AG04449 (cell line): ENCODE results near the gene ACHE.

Experiments used
- CTCF ChIA-PET: fragments of 350-600 bp; formaldehyde crosslinking; extraction: SDS; loops from one replicate; lab custom pipeline; 2021; ENCODE audit warnings: antibody characterized with exemption; lab: Yijun Ruan, JAX
- POLR2A ChIA-PET: fragments of 400-600, 350-600 bp; formaldehyde crosslinking; extraction: SDS; loops from one replicate; lab custom pipeline; 2020; ENCODE audit warnings: antibody characterized with exemption, inconsistent platforms; lab: Yijun Ruan, JAX
- DNase-seq: peaks from one replicate; pipeline ENCODE4 v3.0.0-alpha.2; 2010; ENCODE audit warnings: low read depth, low spot score
- H3K4me3 ChIP-seq: 2 replicates; pipeline ENCODE4 v1.5.1; 2011; ENCODE audit warnings: low read depth, mild to moderate bottlenecking, control low read depth, low read length
- TF ChIP-seq, protein P1 (sequence below): IDR thresholded peaks from one replicate; pipeline ENCODE4 v1.5.1; 2011; ENCODE audit warnings: mild to moderate bottlenecking, moderate library complexity, low read length, control low read depth, inconsistent platforms; ENCODE audit not compliant: insufficient read depth; ENCODE audit errors: missing control alignments

Gene ACHE

DNA sequence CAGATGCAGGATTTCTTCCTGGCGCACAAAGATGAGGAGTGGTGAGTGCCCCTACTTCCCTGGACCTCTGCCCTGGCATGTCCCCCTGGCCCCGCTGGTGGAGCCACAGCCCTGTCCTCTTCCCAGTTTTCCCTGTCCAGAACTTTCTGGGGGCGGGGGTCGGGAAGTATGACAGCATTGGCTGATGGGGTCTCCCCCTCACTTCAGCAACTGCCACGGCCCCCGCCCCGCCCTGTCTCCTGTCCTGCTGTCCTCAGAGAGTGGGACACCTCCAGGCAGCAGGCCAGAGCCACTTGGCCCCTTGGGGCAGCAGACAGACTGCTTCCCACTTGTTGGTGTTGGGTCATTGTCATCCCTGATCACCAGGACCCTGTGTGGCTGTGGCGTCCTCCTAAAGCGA lies 13.5 kb downstream of the ACHE start:
- TF ChIP-seq, protein P1, sequence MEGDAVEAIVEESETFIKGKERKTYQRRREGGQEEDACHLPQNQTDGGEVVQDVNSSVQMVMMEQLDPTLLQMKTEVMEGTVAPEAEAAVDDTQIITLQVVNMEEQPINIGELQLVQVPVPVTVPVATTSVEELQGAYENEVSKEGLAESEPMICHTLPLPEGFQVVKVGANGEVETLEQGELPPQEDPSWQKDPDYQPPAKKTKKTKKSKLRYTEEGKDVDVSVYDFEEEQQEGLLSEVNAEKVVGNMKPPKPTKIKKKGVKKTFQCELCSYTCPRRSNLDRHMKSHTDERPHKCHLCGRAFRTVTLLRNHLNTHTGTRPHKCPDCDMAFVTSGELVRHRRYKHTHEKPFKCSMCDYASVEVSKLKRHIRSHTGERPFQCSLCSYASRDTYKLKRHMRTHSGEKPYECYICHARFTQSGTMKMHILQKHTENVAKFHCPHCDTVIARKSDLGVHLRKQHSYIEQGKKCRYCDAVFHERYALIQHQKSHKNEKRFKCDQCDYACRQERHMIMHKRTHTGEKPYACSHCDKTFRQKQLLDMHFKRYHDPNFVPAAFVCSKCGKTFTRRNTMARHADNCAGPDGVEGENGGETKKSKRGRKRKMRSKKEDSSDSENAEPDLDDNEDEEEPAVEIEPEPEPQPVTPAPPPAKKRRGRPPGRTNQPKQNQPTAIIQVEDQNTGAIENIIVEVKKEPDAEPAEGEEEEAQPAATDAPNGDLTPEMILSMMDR = no peak
- DNase-seq = no peak
- CTCF ChIA-PET = interaction anchor here (1.0 kb wide), 1 partner anchor 13 kb away, joined by 3 read pairs; the partner anchor contains the start of gene ACHE
- POLR2A ChIA-PET = no interaction called here
- H3K4me3 ChIP-seq = no peak overlapping the region

DNA sequence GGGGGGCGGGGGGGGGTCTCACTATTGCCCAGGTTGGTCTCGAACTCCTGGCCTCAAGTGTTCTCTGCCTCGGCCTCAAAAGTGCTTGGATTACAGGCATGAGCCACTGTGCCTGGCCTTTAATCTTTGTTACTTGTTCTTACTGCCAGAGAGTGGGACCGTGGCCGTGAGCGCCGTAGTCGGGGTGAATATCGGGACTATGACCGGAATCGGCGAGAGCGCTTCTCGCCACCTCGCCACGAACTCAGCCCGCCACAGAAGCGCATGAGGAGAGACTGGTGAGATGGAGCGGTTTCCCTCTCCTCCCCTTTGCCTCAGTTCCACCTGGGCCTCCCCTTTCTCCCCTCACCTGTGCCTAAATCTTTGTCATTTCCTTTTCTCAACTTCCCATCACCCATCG lies 14.6 kb downstream of the ACHE start:
- H3K4me3 ChIP-seq = no peak overlapping the region
- TF ChIP-seq, protein P1 = no peak
- CTCF ChIA-PET = no interaction called here
- DNase-seq = no peak
- POLR2A ChIA-PET = interaction anchor here (0.6 kb wide), 2 partner anchors 255 to 451 kb away, joined by 3 read pairs; no protein-coding TSS in a partner anchor

DNA sequence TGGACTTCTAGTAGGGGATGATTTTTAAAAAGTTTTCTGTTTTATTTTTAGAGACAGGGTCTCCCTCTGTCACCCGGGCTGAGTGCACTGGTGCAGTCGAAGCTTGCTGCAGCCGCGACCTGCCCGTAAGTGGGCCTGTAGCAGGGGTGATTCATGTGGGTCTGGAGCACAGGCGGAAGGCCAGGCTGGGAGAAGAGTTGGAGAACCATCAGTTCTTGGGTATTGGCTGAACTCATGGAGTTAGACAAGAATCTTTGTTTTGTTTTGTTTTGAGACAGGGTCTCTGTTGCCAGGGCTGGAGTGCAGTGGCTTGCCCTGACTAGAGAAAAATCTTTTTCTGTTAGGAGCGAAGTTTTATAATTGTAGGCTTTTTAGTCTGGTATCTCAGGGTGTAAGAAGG lies 15.0 kb downstream of the ACHE start:
- no peak overlapping the region for H3K4me3 ChIP-seq
- no peak for DNase-seq
- CTCF ChIA-PET = no interaction called here
- TF ChIP-seq, protein P1 = no peak
- POLR2A ChIA-PET = interaction anchor here (0.6 kb wide), 1 partner anchor 451 kb away, joined by 3 read pairs; no protein-coding TSS in a partner anchor

DNA sequence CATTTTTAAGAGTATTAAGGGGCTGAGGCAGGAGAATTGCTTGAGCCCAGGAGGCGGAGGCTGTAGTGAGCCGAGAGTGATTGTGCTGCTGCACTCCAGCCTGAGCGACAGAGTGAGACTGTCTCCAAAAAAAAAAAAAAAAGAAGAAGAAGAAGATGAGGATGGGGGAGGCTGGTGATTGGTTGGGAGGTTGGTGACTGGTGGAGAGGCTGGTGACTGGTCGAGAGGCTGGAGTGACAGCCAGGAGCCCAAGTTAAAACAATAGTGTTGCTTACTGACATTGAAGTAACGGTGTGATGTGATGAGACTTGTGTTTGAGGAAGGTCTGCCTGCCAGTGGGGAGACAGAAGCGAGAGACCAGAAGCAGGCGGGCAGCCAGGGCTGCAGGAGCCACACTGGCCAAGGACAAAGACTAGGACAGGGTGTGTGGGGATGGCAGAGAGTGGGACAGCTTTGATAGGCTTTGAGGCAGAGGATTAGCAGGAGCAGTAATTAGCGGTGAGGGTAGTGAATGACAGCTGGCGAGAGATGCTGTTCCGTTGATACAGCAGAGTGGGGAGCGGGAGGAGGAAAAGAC lies 15.9 kb downstream of the ACHE start:
- CTCF ChIA-PET = no interaction called here
- POLR2A ChIA-PET = no interaction called here
- TF ChIP-seq, protein P1 = no peak

DNA sequence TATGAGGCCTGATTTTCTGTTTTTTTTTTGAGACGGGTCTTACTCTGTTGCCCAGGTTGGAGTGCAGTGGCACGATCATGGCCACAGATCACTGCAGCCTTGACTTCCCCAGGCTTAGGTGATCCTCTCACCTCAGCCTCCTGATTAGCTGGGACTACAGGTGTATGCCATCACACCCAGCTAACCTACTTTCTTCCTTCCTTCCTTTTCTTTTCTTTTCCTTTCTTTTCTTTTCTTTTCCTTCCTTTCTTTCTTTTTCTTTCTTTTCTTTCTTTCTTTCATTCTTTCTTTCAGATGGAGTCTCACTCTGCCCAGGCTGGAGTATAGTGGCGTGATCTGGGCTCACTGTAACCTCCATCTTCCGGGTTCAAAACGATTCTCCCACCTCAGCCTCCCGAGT lies 17.0 kb downstream of the ACHE start:
- POLR2A ChIA-PET = interaction anchor here (1.9 kb wide), 1 partner anchor 11 kb away, joined by 9 read pairs; the partner anchor contains the start of gene UFSP1
- no peak overlapping the region for H3K4me3 ChIP-seq

More for the DNA sequence above, 15.9 kb downstream of the ACHE start:
- DNase-seq = no peak
- H3K4me3 ChIP-seq = no peak overlapping the region

DNA sequence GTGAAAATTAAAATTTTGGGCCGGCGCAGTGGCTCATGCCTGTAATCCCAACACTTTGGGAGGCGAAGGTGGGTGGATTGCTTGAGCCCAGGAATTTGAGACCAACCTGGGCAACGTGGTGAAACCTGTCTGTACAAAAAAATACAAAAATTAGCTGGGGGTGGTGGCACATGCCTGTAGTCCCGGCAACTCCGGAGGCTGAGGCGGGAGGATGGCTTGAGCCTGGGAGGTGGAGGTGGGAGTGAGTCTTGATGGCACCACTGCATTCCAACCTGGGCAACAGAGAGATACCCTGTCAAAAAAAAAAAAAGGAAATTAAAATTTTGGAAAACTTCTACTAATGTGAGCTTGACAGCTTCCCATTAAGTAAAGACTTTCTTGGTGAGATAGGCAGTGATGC lies 17.7 kb downstream of the ACHE start:
- no peak overlapping the region for H3K4me3 ChIP-seq
- DNase-seq = no peak
- POLR2A ChIA-PET = interaction anchor here (0.8 to 1.9 kb wide), 2 partner anchors 8 to 12 kb away, joined by 3 to 9 read pairs; partner anchors contain the start of gene UFSP1
- TF ChIP-seq, protein P1 = no peak
- CTCF ChIA-PET = interaction anchor here (0.6 to 1.8 kb wide), 3 partner anchors 9 to 318 kb away, joined by 3 to 5 read pairs (median 4); no protein-coding TSS in a partner anchor

More for the DNA sequence above, 17.0 kb downstream of the ACHE start:
- no peak for DNase-seq
- TF ChIP-seq, protein P1 = no peak
- CTCF ChIA-PET = interaction anchor here (0.6 to 1.8 kb wide), 3 partner anchors 8 to 319 kb away, joined by 3 to 5 read pairs (median 4); no protein-coding TSS in a partner anchor
